GM12865 (cell line): ENCODE results near the gene RDH12.
"Not testable (repeated sequence)": the region's sequence is repeated elsewhere in the genome, so short reads cannot be mapped to it uniquely, and the experiment has no call there.

Experiments
- DNase-seq: peaks from one replicate; pipeline ENCODE4 v3.0.0; 2010; ENCODE audit warnings: low read depth
- H3K4me3 ChIP-seq: 2 replicates; pipeline ENCODE4 v1.5.1; 2011; ENCODE audit warnings: mild to moderate bottlenecking, low read depth, low read length, control low read depth
- TF ChIP-seq, protein P1 (sequence below): IDR thresholded peaks from 2 replicates; pipeline ENCODE4 v1.5.1; 2011; ENCODE audit warnings: low read length, control low read depth, low read depth, inconsistent platforms; ENCODE audit not compliant: insufficient read depth; ENCODE audit errors: missing control alignments

RDH12 gene

DNA sequence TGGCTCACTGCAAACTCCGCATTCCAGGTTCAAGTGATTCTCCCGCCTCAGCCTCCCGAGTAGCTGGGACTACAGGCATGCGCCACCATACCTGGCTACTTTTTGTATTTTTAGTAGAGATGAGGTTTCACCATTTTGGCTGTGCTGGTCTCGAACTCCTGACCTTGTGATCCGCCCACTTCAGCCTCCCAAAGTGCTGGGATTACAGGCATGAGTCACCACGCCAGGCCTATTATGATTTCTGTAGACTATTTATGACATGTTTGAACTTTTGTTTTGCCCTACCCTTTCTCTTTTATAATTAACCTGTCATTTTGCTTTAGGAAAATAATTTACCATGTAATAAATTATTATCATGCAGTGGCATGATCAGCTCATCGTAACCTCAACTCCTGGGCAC, at the start of gene RDH12:
Gene RDH12 (plus strand): TSS at position 395 of the 400 bp plus-strand sequence. CDS start 20,757 bp downstream, outside the sequence.
- DNase-seq, H3K4me3 ChIP-seq: not testable (repeated sequence)

DNA sequence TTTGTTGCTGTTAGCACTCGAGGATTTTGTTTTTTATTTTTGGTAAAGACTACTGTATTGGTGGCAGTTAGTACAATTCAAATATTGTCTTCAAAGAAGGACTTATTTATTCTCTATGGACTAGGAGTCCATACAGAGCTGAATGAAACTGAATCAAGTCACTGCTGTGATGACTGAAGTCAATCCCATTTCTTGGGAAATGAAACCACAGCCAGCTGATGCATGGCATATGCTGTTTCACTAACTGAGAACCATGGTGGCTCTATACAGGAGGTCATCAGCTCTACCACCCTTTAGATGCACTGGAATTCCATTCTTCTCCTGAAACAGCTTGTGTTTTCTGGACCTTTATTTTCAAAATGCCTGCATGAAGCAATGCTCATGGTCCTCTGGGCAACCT, 49.5 kb upstream of the RDH12 start:
- no peak for DNase-seq
- TF ChIP-seq, protein P1, sequence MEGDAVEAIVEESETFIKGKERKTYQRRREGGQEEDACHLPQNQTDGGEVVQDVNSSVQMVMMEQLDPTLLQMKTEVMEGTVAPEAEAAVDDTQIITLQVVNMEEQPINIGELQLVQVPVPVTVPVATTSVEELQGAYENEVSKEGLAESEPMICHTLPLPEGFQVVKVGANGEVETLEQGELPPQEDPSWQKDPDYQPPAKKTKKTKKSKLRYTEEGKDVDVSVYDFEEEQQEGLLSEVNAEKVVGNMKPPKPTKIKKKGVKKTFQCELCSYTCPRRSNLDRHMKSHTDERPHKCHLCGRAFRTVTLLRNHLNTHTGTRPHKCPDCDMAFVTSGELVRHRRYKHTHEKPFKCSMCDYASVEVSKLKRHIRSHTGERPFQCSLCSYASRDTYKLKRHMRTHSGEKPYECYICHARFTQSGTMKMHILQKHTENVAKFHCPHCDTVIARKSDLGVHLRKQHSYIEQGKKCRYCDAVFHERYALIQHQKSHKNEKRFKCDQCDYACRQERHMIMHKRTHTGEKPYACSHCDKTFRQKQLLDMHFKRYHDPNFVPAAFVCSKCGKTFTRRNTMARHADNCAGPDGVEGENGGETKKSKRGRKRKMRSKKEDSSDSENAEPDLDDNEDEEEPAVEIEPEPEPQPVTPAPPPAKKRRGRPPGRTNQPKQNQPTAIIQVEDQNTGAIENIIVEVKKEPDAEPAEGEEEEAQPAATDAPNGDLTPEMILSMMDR: no peak
- no peak overlapping the region for H3K4me3 ChIP-seq

DNA sequence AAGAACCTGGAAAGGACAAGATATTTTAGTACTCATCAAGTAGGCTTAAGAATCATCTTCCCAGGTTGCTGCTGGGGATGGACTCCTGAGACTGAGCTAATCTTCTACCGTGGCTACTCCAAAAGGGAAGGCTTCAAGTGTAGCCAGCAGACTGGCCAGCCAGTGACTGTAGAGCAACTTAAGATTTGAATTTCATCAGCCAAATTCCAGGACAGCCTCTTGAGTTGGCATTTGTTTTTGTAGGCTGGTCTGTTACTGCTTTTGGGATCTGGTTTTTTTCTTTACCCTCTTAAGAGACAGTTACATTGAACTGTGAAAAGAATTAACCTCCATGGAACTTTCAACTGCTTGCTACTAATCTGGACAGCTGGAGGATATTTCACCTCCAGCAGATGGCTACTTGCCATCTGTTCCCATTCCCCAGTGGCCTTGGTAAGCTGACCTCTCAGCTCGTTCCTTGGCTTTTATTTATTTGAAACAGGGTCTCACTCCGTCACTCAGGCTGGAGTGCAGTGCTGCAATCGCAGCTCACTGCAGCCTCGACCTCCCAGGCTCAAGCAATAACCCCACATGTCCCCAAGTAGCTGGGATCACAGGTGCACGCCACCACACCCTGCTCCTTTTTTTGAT, 47.9 kb upstream of the RDH12 start:
- H3K4me3 ChIP-seq: no peak overlapping the region
- TF ChIP-seq, protein P1: no peak
- DNase-seq: no peak

DNA sequence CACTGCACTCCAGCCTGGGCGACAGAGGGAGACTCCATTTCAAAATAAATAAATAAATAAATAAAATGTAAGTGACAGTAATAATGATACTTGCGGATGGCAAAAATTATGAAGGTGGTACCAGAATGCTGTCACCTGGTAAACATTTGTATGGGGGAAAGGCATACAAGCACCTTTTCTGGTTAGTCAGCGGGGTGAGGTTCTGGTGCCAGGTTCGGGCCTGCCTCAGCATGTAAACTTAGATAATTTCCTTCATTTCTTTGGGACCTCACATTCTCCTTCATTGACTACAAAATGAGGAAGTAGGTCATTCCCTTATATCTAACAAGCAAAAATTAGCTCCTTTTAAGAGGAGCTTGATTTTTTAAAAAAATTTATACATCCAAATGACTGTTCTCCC, 38.1 kb upstream of the RDH12 start:
- H3K4me3 ChIP-seq: no peak overlapping the region
- no peak for DNase-seq
- TF ChIP-seq, protein P1: no peak

GRCh38 chr14:67665868-67666267, 35.8 kb upstream of the RDH12 start:
- no peak overlapping the region for H3K4me3 ChIP-seq
- DNase-seq: no peak
- TF ChIP-seq, protein P1: no peak

DNA sequence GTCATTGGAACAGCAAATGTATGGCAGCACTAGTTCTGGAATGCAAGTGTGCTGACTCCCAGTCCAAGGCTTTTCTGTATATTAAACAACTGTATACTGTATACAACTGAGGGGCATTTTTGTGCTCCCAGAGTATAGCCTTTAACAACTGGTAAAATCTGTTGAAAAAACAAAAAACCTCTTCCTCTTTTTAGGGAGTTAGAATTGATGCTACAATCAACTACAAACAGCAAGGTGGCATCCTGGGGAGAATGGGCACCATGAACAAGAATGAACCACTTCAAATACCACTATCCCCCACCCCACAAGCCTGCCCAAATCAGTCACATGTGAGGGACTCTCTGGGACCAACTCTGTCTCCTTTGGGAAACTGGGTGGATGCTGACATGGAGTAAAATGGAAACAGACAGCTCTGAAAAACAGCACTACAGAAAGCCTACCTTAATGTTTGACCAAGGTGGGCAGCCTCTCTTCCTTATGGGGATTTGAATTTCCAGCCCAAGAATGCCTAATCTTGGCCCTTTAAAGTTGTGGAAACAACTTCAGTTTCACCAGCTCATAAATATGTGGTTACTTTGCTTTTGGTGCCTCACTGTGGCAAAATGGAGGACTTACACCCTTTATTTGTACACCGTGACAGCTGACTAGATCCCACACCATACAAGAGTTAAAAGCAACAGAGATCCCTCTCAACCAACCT, 34.8 kb upstream of the RDH12 start:
- H3K4me3 ChIP-seq: no peak overlapping the region
- DNase-seq: peak; percentile 71
- TF ChIP-seq, protein P1: peak; percentile 57

GRCh38 chr14:67668559-67668958, 33.1 kb upstream of the RDH12 start:
- H3K4me3 ChIP-seq: no peak overlapping the region
- peak; percentile 63 for DNase-seq
- TF ChIP-seq, protein P1: no peak
